Spleen (tissue), 11 donors: ENCODE measurements around the gene OTOS. TPM values are rescaled to one million over a fixed set of nuclear protein-coding genes. Genes with fewer than 3 reads are reported as not detected.

Source experiments
- DNase-seq: peaks from one replicate; pipeline ENCODE4 v3.0.0-alpha.2; 2020
- H3K27ac ChIP-seq, 8 donors: fragments of 200-600 bp; sonication (generic) in 7 of 8; 1 replicate in 4 of 8; 2 replicates in 4 of 8; pipeline versions ENCODE4 v1.5.0 to v1.8.0; 2016 to 2021; ENCODE audit warnings: inconsistent platforms in 4 of 8, mild to moderate bottlenecking in 4 of 8, moderate library complexity in 1 of 8
- H3K27me3 ChIP-seq, 7 donors: fragments of 200-600 bp; sonication (generic) in 6 of 7; replicated peaks in 1 of 7; 1 replicate in 4 of 7; 2 replicates in 3 of 7; pipeline versions ENCODE4 v1.5.0 to v1.8.0; 2016 to 2021; ENCODE audit warnings: inconsistent platforms in 3 of 7, mild to moderate bottlenecking in 1 of 7
- H3K36me3 ChIP-seq, 6 donors: fragments of 200-600 bp; sonication (generic) in 5 of 6; 1 replicate in 4 of 6; 2 replicates in 2 of 6; pipeline versions ENCODE4 v1.5.0 to v1.8.0; 2016 to 2021; ENCODE audit warnings: inconsistent platforms in 2 of 6
- H3K4me1 ChIP-seq, 6 donors: fragments of 200-600 bp; sonication (generic) in 5 of 6; 1 replicate in 3 of 6; 2 replicates in 3 of 6; pipeline versions ENCODE4 v1.5.0 to v1.8.0; 2016 to 2021; ENCODE audit warnings: inconsistent platforms in 3 of 6
- H3K4me3 ChIP-seq, 8 donors: fragments of 200-600 bp; sonication (generic) in 7 of 8; 1 replicate in 4 of 8; 2 replicates in 4 of 8; pipeline versions ENCODE4 v1.5.0 to v1.8.0; 2016 to 2021; ENCODE audit warnings: inconsistent platforms in 4 of 8, mild to moderate bottlenecking in 4 of 8, moderate library complexity in 2 of 8
- H3K9me3 ChIP-seq, 8 donors: fragments of 200-600 bp; sonication (generic) in 7 of 8; 1 replicate in 4 of 8; 2 replicates in 4 of 8; pipeline versions ENCODE4 v1.5.0 to v1.8.0; 2016 to 2021; ENCODE audit warnings: inconsistent platforms in 4 of 8
- CTCF ChIP-seq, 11 experiments: fragments of 200-600 bp in 7 of 11; fragments of 450-650 bp in 4 of 11; sonication (generic) in 4 of 11; IDR thresholded peaks in 8 of 11; conservative IDR thresholded peaks in 3 of 11; 1 replicate in 7 of 11; 2 replicates in 4 of 11; pipeline versions ENCODE4 v1.4.0 to v1.8.0; 2016 to 2021; ENCODE audit warnings: antibody characterized with exemption in 11 of 11, inconsistent platforms in 4 of 11, mild to moderate bottlenecking in 1 of 11
- POLR2A ChIP-seq, 3 donors: fragments of 450-650 bp; IDR thresholded peaks; one replicate each; pipeline ENCODE4 v1.5.1; 2017; ENCODE audit warnings: antibody characterized with exemption in 3 of 3, mild to moderate bottlenecking in 1 of 3
- POLR2AphosphoS5 ChIP-seq, 3 donors: sonication (generic); formaldehyde crosslinking; IDR thresholded peaks; one replicate each; pipeline ENCODE4 v1.5.1; 2017; ENCODE audit warnings: antibody characterized with exemption in 3 of 3
- WGBS, 5 donors: extraction: QIAGEN DNeasy Blood & Tissue Kit in 3 of 5; methylation state at CpG; one replicate each; pipeline versions ENCODE4 v1.1.5 to v1.1.7; 2013 to 2018; 5-methylcytosine and 5-hydroxymethylcytosine counted together
- intact Hi-C: fragments of 100-400 bp; cut with DNase I; formaldehyde crosslinking; loops from one replicate; pipeline ENCODE4 v1.15.0; 2023; ENCODE audit warnings: low total_unique reads
- polyA plus RNA-seq, 3 donors: library from polyadenylated mRNA; stranded (reverse); fragments of 200-250 nt; gene quantifications; one replicate each; pipeline ENCODE4 v1.2.1, GENCODE V29; 2013
- total RNA-seq, 7 donors: library from RNA; depleted of rRNA in 3 of 7; stranded (reverse); fragments of >200 nt in 3 of 7; fragmentation: NEBNext Ultra II Directional in 4 of 7; extraction: Animal tissue kit (Norgen Biotek cat#: 25700) in 4 of 7; gene quantifications; one replicate each; pipeline versions ENCODE4 v1.1.0 to v1.2.1, GENCODE V29; 2016 to 2021
- donor health status: healthy with polysubstance abuse.
- donor health status: DM: no; HTN: no; CAD: no; lungs with moderate emphysema.
- donor health status: DM: no; HTN: no; CAD: no.
- donor health status: Bipolar disorder and iron deficiency.
- donor health status: healthy.
- donor health status: DM: no; HTN: no; CAD: no.
- donor health status: DM: yes; HTN: yes; CAD: no.

The OTOS gene
- total and polyA plus RNA-seq, 10 donors, result not detected

DNA sequence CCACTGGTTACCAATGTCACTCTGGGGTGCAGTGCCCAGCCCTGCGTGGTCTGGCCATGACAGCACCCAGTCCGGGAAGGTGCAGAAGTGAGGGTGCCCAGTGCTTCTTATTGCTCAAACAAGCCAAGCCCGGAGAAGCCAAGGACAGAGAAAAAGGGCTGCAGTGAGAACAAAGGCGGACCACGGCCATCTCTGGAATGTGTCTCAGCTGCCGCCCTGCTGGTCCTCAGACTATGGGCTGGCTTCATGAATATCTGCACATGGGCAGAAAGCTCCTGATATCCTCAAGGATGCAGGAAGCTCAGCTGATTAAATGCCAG, 33.0 kb downstream of the OTOS start:
- no peaks in the 10 kb centered on the region for H3K4me1 ChIP-seq
- no peak for DNase-seq
- TF ChIP-seq POLR2AphosphoS5 (IDR thresholded peaks at IDR 0.05), result no peak
- no peak overlapping the region for H3K27ac ChIP-seq
- 69 to 84% (median 76%) methylated on average over 6 of the region's 6 CpGs for WGBS, 5 donors
- H3K36me3 ChIP-seq, result no peaks in the 10 kb centered on the region
- intact Hi-C loops, result no loop called here
- H3K4me3 ChIP-seq, result no peak overlapping the region
- peaks cover 0 to 30% (median 0%) of the 10 kb centered on the region in 7 donors for H3K27me3 ChIP-seq
- no peaks in the 10 kb centered on the region for H3K9me3 ChIP-seq

DNA sequence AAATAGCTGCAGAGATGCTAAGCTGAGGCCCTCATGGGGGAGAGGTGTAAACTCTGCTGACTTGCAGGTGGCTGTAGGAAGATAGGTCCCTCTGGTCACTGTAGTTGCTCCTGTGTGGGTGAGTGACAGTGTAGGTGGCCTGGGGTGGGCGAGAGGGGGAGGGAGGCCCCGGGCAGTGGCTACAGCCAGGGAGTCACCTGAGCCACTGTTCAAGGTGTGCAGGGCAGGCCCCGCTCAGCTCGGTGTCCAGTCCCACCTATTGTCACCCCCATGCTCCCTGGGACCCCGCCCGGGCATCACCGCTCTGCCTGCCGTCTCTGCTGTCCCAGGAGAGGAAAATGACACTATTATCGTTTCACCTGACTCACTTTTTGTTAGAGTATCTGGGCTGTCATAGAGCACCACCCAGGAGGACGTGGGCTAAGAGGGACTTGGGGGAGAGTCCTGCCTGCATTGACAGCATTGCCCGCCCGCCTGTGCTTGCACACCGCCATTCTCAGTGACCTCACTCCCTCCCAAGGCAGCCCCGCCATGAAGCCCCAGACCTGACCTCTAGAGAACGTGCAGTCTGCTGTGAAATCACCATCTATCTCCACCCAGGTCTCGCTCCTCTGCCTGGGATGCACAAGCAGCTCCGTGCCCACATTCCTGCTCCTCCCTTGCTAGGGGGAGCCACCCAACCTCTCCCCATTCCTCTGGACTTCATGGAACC, 33.5 kb downstream of the OTOS start:
- DNase-seq, result no peak
- 72 to 81% (median 76%) methylated on average over 13 to 17 of the region's 17 CpGs for WGBS, 5 donors
- H3K4me3 ChIP-seq, result no peak overlapping the region
- H3K9me3 ChIP-seq, result no peaks in the 10 kb centered on the region
- no peaks in the 10 kb centered on the region for H3K36me3 ChIP-seq
- intact Hi-C loops, result no loop called here
- H3K27me3 ChIP-seq, result peaks cover 0 to 28% (median 0%) of the 10 kb centered on the region in 7 donors
- H3K4me1 ChIP-seq, result no peaks in the 10 kb centered on the region
- no peak for TF ChIP-seq POLR2A (IDR thresholded peaks at IDR 0.05)
- H3K27ac ChIP-seq, result no peak overlapping the region

GRCh38 chr2:240105982-240106381, 34.5 kb downstream of the OTOS start:
- Histone ChIP-seq H3K27ac (no peak overlapping the region), H3K9me3 (no peaks in the 10 kb centered on the region), H3K27me3 (peaks cover 0 to 28% (median 0%) of the 10 kb centered on the region in 7 donors), H3K4me1 (no peaks in the 10 kb centered on the region), H3K36me3 (no peaks in the 10 kb centered on the region), H3K4me3 (no peak overlapping the region)
- intact Hi-C loops, result no loop called here
- 71 to 79% (median 77%) methylated on average over 10 to 11 of the region's 11 CpGs for WGBS, 5 donors
- TF ChIP-seq CTCF (IDR thresholded peaks at IDR 0.05 in 8 of 11, conservative IDR thresholded peaks at IDR 0.05 in 3 of 11), result no peak
- no peak for TF ChIP-seq POLR2A (IDR thresholded peaks at IDR 0.05)
- no peak for TF ChIP-seq POLR2AphosphoS5 (IDR thresholded peaks at IDR 0.05)
- DNase-seq, result no peak

DNA sequence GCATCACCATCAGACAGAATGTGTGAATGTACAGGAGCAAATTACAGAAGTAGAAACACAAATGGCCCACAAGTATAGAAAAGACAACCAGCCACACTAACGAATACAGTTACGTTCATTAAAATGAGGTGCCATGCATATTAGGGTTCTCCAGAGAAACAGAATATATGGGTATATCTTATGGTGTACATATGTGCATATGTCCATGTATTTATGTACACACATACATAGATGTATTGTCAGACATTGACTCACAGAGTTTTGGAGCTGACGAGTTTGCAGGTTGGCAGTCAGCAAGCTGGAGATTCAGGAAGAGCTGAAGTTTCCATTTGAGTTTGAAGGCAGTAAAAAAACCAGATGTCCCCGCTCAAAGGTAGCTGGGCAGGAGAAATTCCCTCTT, 37.3 kb downstream of the OTOS start:
- Histone ChIP-seq H3K4me3 (no peak overlapping the region), H3K27me3 (peaks cover 0 to 36% (median 0%) of the 10 kb centered on the region in 7 donors), H3K4me1 (no peaks in the 10 kb centered on the region), H3K9me3 (peaks cover 0 to 6% (median 0%) of the 10 kb centered on the region in 8 donors), H3K27ac (no peak overlapping the region), H3K36me3 (no peaks in the 10 kb centered on the region)
- DNase-seq, result no peak
- no peak for TF ChIP-seq POLR2AphosphoS5 (IDR thresholded peaks at IDR 0.05)
- no peak for TF ChIP-seq POLR2A (IDR thresholded peaks at IDR 0.05)
- no peak for TF ChIP-seq CTCF (IDR thresholded peaks at IDR 0.05 in 8 of 11, conservative IDR thresholded peaks at IDR 0.05 in 3 of 11)
- WGBS, 5 donors, result 70 to 88% (median 82%) methylated on average over 4 of the region's 4 CpGs
- intact Hi-C loops, result no loop called here

GRCh38 chr2:240098349-240098748, 42.1 kb downstream of the OTOS start:
- intact Hi-C loops, result no loop called here
- DNase-seq, result no peak
- Histone ChIP-seq H3K9me3 (peaks cover 0 to 31% (median 0%) of the 10 kb centered on the region in 8 donors), H3K27me3 (peaks cover 5 to 58% (median 32%) of the 10 kb centered on the region in 7 donors), H3K4me1 (no peaks in the 10 kb centered on the region), H3K27ac (no peak overlapping the region), H3K4me3 (no peak overlapping the region), H3K36me3 (no peaks in the 10 kb centered on the region)
- WGBS, 5 donors, result 77 to 94% (median 85%) methylated on average over 2 of the region's 2 CpGs
- TF ChIP-seq POLR2A (IDR thresholded peaks at IDR 0.05) (no peak), POLR2AphosphoS5 (IDR thresholded peaks at IDR 0.05) (no peak), CTCF (IDR thresholded peaks at IDR 0.05 in 8 of 11, conservative IDR thresholded peaks at IDR 0.05 in 3 of 11) (no peak)
